ENCODE measurements around the gene MAP3K14. TPM values are rescaled to one million over a fixed set of nuclear protein-coding genes. Genes with fewer than 3 reads are reported as not detected.

The MAP3K14 gene
- total RNA-seq, 1 experiment from 2014 or later = 9.2 TPM

DNA sequence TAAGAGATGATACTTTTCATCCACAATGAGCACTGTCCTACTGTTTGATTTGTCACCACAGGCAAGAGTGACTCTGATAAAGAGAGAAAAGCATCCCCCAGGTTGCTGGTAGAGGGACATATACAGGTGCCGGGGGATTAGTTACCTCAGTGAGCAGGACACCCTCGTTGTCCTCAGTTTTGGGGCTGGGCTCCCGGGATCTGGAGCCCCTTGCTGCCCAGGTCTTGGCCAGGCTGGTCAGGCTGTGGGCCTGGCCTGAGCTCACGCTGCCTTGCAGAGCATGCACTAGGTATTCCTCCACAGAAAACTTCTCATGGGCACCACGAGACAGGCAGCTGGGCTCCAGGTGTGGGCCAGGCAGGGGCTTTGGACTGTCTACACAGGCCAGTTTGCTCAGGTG, 30.5 kb downstream of the MAP3K14 start:
- intact Hi-C loops (cut with micrococcal nuclease) = no loop called here
- TF ChIP-seq, protein P1, sequence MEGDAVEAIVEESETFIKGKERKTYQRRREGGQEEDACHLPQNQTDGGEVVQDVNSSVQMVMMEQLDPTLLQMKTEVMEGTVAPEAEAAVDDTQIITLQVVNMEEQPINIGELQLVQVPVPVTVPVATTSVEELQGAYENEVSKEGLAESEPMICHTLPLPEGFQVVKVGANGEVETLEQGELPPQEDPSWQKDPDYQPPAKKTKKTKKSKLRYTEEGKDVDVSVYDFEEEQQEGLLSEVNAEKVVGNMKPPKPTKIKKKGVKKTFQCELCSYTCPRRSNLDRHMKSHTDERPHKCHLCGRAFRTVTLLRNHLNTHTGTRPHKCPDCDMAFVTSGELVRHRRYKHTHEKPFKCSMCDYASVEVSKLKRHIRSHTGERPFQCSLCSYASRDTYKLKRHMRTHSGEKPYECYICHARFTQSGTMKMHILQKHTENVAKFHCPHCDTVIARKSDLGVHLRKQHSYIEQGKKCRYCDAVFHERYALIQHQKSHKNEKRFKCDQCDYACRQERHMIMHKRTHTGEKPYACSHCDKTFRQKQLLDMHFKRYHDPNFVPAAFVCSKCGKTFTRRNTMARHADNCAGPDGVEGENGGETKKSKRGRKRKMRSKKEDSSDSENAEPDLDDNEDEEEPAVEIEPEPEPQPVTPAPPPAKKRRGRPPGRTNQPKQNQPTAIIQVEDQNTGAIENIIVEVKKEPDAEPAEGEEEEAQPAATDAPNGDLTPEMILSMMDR (IDR thresholded peaks at IDR 0.05; ENCODE audit: unreplicated experiment) = no peak
- H3K27me3 Mint-ChIP-seq (ENCODE audit: insufficient read depth, unreplicated experiment) = no peaks in the 10 kb centered on the region
- H3K4me1 Mint-ChIP-seq (ENCODE audit: insufficient read depth, unreplicated experiment) = no peaks in the 10 kb centered on the region
- BruUV-seq (replicated peaks) = no TSS peak
- no peak for DNase-seq (ENCODE audit: unreplicated experiment)
- ChIA-PET POLR2A (no interaction called here), CTCF (interaction anchor here (0.6 to 1.4 kb wide), 3 partner anchors 9 to 99 kb away, joined by 3 to 4 read pairs (median 3); no protein-coding TSS in a partner anchor)
- no peak overlapping the region for H3K27ac Mint-ChIP-seq (ENCODE audit: low read depth, unreplicated experiment)
- H3K4me3 Mint-ChIP-seq (ENCODE audit: unreplicated experiment) = no peak overlapping the region
- H3K36me3 Mint-ChIP-seq (ENCODE audit: insufficient read depth, unreplicated experiment) = peaks cover 86% of the 10 kb centered on the region
- H3K9me3 Mint-ChIP-seq (ENCODE audit: unreplicated experiment) = no peaks in the 10 kb centered on the region

DNA sequence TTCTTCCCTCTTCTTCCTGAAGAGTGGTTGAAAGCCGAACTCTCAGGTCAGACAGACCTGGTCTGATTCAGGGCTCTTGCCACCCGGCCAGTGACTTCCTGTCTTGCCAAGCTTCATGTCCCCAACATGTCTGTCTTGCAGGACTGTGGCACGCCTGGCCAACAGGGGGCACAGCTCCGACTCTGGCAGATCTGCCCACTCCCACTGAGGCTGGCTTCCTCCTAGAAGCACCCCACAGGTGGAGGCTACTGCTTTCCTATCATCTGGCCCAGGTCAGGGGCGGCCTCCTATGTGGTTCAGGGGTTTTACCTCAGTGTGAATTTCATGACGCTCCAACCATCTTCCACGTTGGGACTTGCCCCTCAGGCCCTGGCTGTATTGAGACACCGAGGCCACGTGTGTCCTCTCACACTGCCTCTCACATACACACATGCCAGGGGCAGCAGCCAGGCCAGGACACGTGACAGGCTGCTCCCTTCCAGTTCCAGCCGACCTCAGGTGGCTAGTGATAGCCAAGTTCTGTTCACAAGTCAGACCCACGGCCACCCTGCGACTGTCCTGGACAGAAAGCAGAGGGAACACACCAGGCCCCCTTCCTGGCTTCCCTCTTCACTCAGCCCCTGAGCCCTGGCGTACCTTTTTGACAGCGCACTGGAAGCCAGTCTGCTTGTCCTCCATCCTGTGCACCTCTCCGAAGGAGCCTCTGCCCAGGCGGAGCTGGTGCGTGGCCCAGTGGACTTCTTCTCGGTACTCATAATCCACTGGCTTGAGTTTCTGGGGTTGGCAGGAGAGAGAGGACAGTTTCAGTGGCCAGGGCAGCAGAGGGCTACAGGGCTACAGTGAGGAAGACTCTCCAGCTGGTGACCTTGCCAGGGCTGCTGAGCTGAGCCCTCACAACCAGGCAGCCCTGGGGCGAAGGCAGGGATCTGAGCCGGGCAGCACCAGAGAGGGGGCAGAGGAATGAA, 32.4 kb downstream of the MAP3K14 start:
- no TSS peak for BruUV-seq (replicated peaks)
- Mint-ChIP-seq H3K9me3 (ENCODE audit: unreplicated experiment) (no peaks in the 10 kb centered on the region), H3K36me3 (ENCODE audit: insufficient read depth, unreplicated experiment) (peaks cover 92% of the 10 kb centered on the region), H3K4me1 (ENCODE audit: insufficient read depth, unreplicated experiment) (no peaks in the 10 kb centered on the region), H3K4me3 (ENCODE audit: unreplicated experiment) (no peak overlapping the region), H3K27ac (ENCODE audit: low read depth, unreplicated experiment) (peak overlapping the region; percentile 69), H3K27me3 (ENCODE audit: insufficient read depth, unreplicated experiment) (no peaks in the 10 kb centered on the region)
- intact Hi-C loops (cut with micrococcal nuclease) = no loop called here
- ChIA-PET POLR2A (interaction anchor here (0.7 to 2.5 kb wide), 4 partner anchors 10 to 98 kb away, joined by 3 to 9 read pairs (median 4); partner anchors contain the start of gene MAP3K14), CTCF (interaction anchor here (0.6 to 16.2 kb wide), 4 partner anchors 9 to 406 kb away, joined by 3 to 229 read pairs (median 3); no protein-coding TSS in a partner anchor)
- TF ChIP-seq, protein P1 (IDR thresholded peaks at IDR 0.05; ENCODE audit: unreplicated experiment) = no peak
- no peak for DNase-seq (ENCODE audit: unreplicated experiment)

DNA sequence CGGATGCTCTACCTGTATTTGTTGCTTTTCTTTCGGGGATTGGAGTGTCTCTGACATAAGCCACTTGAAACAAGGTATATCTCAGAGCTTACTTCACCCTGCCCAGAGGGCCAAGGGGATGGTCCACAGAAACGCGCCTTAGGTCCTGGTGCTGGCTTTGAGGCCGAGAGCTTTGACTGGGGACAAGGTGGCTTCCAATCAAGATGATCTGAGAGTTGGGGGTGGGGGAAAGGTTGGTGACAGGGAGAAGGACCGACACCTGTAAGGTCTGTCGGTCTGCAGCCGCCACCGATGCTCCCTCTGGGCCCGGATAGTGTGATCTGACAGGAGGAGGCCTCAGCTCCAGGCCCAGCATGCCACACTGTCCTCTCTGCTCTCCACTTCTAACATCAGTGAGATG, 33.1 kb downstream of the MAP3K14 start:
- POLR2A ChIA-PET = interaction anchor here (0.7 to 2.5 kb wide), 3 partner anchors 10 to 98 kb away, joined by 3 to 9 read pairs (median 3); no protein-coding TSS in a partner anchor
- TF ChIP-seq, protein P1 (IDR thresholded peaks at IDR 0.05; ENCODE audit: unreplicated experiment) = no peak
- CTCF ChIA-PET = interaction anchor here (0.6 to 16.2 kb wide), 4 partner anchors 10 to 108 kb away, joined by 3 to 229 read pairs (median 4); no protein-coding TSS in a partner anchor
- Mint-ChIP-seq H3K36me3 (ENCODE audit: insufficient read depth, unreplicated experiment) (peaks cover 94% of the 10 kb centered on the region), H3K4me1 (ENCODE audit: insufficient read depth, unreplicated experiment) (no peaks in the 10 kb centered on the region), H3K27ac (ENCODE audit: low read depth, unreplicated experiment) (peak overlapping the region; percentile 69), H3K9me3 (ENCODE audit: unreplicated experiment) (no peaks in the 10 kb centered on the region), H3K4me3 (ENCODE audit: unreplicated experiment) (no peak overlapping the region), H3K27me3 (ENCODE audit: insufficient read depth, unreplicated experiment) (no peaks in the 10 kb centered on the region)
- BruUV-seq (replicated peaks) = no TSS peak
- DNase-seq (ENCODE audit: unreplicated experiment) = no peak
- intact Hi-C loops (cut with micrococcal nuclease) = no loop called here

Measured in MCF 10A (cell line).